ENCODE measurements around the gene C3. TPM values are rescaled to one million over a fixed set of nuclear protein-coding genes. Genes with fewer than 3 reads are reported as not detected.

The C3 gene
- 10 to 100 TPM in 4 of 7 donors, 1 to 10 TPM in 3; 5.8 to 68.1 (median 19.7) TPM for total RNA-seq
- polyA plus RNA-seq: 100 to 1,000 TPM in 1 of 3 donors, 10 to 100 TPM in 2; 31.0 to 182 (median 34.1) TPM
- long read RNA-seq, donor 1, partial matches to known transcripts: 0 of 2 reads
- long read RNA-seq, donor 1, other reads (novel, unspliced or antisense): 0 of 2 reads
- long read RNA-seq, donor 2, partial matches to known transcripts: 7 of 7 reads
- long read RNA-seq, donor 2, other reads (novel, unspliced or antisense): 0 of 7 reads

DNA sequence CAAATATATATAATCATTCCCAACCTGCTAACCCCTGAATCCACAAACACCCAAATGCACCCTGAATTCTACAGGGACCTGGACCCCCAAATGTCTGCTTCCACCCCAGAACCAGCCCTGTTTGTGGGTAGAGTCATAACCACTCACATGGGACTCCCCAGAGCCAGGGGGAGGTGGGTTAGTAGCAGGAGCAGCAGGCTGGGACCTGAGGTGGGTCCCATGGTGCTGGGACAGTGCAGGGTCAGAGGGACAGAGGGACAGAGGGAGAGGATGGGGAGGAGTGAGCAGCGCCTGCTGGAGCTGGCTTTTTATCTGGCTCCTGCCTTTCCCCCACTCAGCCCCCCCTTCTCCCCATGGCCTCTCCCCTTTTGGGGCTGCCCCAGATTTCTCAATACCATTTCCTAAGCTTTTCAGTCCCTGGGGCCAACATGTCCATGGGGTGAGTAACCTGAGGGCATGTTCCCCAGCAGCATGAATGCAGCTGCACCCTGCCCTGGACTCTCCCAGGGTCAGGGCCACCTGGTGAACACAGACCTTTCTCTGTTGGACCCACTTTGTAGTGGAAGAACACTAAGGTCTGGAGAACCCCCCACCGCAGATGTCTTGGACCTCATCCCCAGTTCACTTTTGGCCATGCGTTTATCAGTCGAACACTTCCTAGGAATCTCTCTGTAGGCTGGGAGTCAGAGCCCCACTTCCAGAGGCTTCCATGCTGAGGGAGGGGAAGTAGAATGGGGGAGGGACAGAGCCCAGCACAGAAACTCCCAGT, at the start of gene C3:
Gene C3 (minus strand): TSS at position 282 of the 769 bp plus-strand sequence. CDS start 61 bp downstream, at position 221.
- 66 to 86% (median 72%) methylated on average over 4 of the region's 4 CpGs for WGBS, 5 donors
- TF ChIP-seq POLR2AphosphoS5 (IDR thresholded peaks at IDR 0.05) (no peak), POLR2A (IDR thresholded peaks at IDR 0.05) (no peak)
- TF ChIP-seq, protein P1, sequence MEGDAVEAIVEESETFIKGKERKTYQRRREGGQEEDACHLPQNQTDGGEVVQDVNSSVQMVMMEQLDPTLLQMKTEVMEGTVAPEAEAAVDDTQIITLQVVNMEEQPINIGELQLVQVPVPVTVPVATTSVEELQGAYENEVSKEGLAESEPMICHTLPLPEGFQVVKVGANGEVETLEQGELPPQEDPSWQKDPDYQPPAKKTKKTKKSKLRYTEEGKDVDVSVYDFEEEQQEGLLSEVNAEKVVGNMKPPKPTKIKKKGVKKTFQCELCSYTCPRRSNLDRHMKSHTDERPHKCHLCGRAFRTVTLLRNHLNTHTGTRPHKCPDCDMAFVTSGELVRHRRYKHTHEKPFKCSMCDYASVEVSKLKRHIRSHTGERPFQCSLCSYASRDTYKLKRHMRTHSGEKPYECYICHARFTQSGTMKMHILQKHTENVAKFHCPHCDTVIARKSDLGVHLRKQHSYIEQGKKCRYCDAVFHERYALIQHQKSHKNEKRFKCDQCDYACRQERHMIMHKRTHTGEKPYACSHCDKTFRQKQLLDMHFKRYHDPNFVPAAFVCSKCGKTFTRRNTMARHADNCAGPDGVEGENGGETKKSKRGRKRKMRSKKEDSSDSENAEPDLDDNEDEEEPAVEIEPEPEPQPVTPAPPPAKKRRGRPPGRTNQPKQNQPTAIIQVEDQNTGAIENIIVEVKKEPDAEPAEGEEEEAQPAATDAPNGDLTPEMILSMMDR (IDR thresholded peaks at IDR 0.05 in 8 of 11, conservative IDR thresholded peaks at IDR 0.05 in 3 of 11): no peak
- no peak for DNase-seq
- Histone ChIP-seq H3K27me3 (replicated peaks in 1 of 7) (peaks cover 0 to 6% (median 0%) of the 10 kb centered on the region in 7 donors), H3K36me3 (no peaks in the 10 kb centered on the region), H3K9me3 (no peaks in the 10 kb centered on the region), H3K27ac (peak within 1 kb of the TSS in 6 of 8 donors; percentile 27 to 75 (median 52)), H3K4me3 (no peak within 1 kb of the TSS), H3K4me1 (peaks cover 3 to 55% (median 42%) of the 10 kb centered on the region in 6 donors)
- intact Hi-C loops (cut with DNase I; ENCODE audit: low total_unique reads): loop anchor here (10.0 kb wide), 1 partner anchor 76 kb away; no protein-coding TSS in a partner anchor

DNA sequence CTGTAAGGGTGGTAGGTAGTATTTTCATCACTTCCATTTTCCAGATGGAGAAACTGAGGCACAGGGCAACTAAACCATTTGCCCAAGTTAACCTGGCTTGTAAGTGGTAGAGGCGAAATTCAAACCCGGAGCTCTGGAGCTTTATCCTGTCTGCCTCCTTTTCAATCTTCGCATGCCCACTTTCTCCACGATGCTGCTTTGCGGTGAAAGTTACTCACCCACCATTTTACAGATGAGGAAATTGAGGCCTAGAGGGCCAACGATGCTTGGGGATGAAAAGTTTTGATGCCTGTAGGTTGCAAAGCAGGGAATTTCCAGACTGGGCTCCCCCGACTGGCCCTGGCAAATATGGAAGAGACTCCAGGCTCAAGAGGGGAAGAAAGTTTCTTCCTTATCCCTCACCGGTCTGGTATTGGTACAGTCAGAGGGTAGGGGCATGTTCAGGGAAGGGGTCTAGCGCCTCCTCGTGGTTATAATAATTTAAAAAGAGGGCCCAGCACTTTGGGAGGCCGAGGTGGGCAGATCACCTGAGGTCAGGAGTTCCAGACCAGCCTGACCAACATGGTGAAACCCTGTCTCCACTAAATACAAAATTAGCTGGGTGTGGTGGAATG, 48.7 kb upstream of the C3 start:
- Histone ChIP-seq H3K4me3 (no peak overlapping the region), H3K27ac (peak overlapping the region in 5 of 8 donors; percentile 76 to 93 (median 90)), H3K9me3 (no peaks in the 10 kb centered on the region), H3K36me3 (no peaks in the 10 kb centered on the region), H3K27me3 (replicated peaks in 1 of 7) (peaks cover 0 to 31% (median 0%) of the 10 kb centered on the region in 7 donors), H3K4me1 (peaks cover 6 to 69% (median 42%) of the 10 kb centered on the region in 6 donors)
- TF ChIP-seq, protein P1 (IDR thresholded peaks at IDR 0.05 in 8 of 11, conservative IDR thresholded peaks at IDR 0.05 in 3 of 11): peak in 7 of 11 experiments; percentile 19 to 51 (median 25)
- no peak for TF ChIP-seq POLR2A (IDR thresholded peaks at IDR 0.05)
- DNase-seq: no peak
- intact Hi-C loops (cut with DNase I; ENCODE audit: low total_unique reads): no loop called here
- 63 to 74% (median 67%) methylated on average over 11 of the region's 11 CpGs for WGBS, 5 donors

DNA sequence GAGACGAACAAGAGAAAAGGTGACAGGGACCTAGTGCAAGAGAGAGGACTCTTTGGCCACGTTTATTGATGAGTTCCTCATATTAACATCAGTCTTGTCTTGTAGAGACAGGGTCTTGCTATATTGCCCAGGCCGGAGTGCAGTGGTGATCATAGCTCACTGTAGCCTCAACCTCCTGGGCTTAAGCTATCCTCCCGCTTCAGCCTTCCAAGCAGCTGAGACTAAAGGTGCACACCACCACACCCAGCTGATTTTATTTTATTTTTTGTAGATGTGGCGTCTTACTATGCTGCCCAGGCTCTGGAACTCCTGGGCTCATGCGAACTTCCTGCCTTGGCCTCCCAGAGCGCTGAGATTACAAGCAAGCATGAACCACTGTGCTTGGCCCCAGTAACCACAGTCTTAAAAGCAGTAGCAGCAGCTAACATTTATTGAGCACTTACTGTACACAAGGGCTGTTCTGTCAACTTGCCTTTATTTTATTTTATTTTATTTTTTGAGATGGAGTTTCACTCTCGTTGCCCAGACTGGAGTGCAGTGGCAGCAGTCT, 47.9 kb upstream of the C3 start:
- Histone ChIP-seq H3K27ac (peak overlapping the region; percentile 53 to 93 (median 86)), H3K9me3 (no peaks in the 10 kb centered on the region), H3K27me3 (replicated peaks in 1 of 7) (peaks cover 0 to 31% (median 0%) of the 10 kb centered on the region in 7 donors), H3K4me1 (peaks cover 6 to 62% (median 41%) of the 10 kb centered on the region in 6 donors), H3K4me3 (peak overlapping the region in 6 of 8 donors; percentile 45 to 78 (median 54)), H3K36me3 (peaks cover 0 to 2% (median 0%) of the 10 kb centered on the region in 6 donors)
- intact Hi-C loops (cut with DNase I; ENCODE audit: low total_unique reads): no loop called here
- DNase-seq: no peak
- TF ChIP-seq, protein P1 (IDR thresholded peaks at IDR 0.05 in 8 of 11, conservative IDR thresholded peaks at IDR 0.05 in 3 of 11): no peak
- no peak for TF ChIP-seq POLR2AphosphoS5 (IDR thresholded peaks at IDR 0.05)
- TF ChIP-seq POLR2A (IDR thresholded peaks at IDR 0.05): no peak
- WGBS, 5 donors: 48 to 64% (median 59%) methylated on average over 8 of the region's 8 CpGs

All from spleen (tissue), 13 donors.